ENCODE measurements around the gene ADAMTSL2.

DNA sequence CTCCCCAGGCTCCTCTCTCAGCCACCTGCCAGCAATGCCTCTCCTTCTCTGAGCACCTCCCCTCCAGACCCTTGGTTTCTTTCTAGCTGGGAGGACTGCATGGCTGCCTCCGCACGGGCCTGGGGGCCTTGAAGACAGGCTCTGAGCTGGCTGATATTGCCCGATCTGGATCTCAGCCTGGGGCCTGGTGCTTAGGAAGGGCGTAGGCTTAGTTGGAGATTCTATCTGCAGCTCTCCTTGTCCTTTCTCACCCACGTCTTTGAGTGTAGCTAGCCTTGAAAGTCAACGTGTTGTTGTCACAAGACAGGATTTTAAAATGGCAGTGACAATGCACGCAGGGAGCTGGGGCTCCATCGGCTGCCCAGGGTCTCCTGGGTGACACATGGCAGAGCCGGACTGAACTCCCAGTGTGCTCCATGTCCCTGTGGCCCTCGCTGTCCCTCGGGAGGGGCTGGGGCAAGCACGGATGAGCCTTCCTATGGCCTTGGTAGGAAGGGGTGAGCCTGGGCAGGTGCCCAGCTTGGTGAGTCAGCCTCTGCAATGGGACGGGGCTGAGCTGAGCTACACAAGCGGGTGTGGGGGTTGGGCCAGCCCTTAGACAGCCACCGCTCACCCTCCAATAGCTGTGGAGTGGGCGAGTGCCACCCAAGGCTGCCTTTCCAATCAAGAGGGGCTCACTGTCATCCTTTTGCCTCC lies 9.4 kb downstream of the ADAMTSL2 start:
- TF ChIP-seq ISL1 (CRISPR knock-in tag; IDR thresholded peaks at IDR 0.05), result no peak
- TF ChIP-seq, protein P1, sequence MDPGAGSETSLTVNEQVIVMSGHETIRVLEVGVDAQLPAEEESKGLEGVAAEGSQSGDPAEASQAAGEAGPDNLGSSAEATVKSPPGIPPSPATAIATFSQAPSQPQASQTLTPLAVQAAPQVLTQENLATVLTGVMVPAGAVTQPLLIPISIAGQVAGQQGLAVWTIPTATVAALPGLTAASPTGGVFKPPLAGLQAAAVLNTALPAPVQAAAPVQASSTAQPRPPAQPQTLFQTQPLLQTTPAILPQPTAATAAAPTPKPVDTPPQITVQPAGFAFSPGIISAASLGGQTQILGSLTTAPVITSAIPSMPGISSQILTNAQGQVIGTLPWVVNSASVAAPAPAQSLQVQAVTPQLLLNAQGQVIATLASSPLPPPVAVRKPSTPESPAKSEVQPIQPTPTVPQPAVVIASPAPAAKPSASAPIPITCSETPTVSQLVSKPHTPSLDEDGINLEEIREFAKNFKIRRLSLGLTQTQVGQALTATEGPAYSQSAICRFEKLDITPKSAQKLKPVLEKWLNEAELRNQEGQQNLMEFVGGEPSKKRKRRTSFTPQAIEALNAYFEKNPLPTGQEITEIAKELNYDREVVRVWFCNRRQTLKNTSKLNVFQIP (CRISPR knock-in tag; IDR thresholded peaks at IDR 0.05; ENCODE audit: borderline replicate concordance, low read depth), result no peak
